ENCODE measurements around the gene SERPINE1.

The SERPINE1 gene

GRCh38 chr7:101170617-101171441, 43.9 kb downstream of the SERPINE1 start:
- ATAC-seq = no peak

GRCh38 chr7:101171442-101171837, 44.5 kb downstream of the SERPINE1 start:
- no peak for ATAC-seq

- no peak for ATAC-seq
Observed at GRCh38 chr7:101172005-101172853, 45.3 kb downstream of the SERPINE1 start.

GRCh38 chr7:101172854-101173751, 46.2 kb downstream of the SERPINE1 start:
- ATAC-seq = no peak

- peak; percentile 53 to 64 for ATAC-seq
Observed at GRCh38 chr7:101173752-101174244, 46.9 kb downstream of the SERPINE1 start.

- no peak for ATAC-seq
Observed at GRCh38 chr7:101174322-101174854, 47.5 kb downstream of the SERPINE1 start.

- no peak for ATAC-seq
Observed at GRCh38 chr7:101175664-101176063, 48.8 kb downstream of the SERPINE1 start.

- ATAC-seq = no peak
Observed at GRCh38 chr7:101177644-101178043, 50.7 kb downstream of the SERPINE1 start.

GRCh38 chr7:101179117-101179516, 52.2 kb downstream of the SERPINE1 start:
- ATAC-seq = no peak

- no peak for ATAC-seq
Observed at GRCh38 chr7:101179713-101180112, 52.8 kb downstream of the SERPINE1 start.

GRCh38 chr7:101180130-101180755, 53.3 kb downstream of the SERPINE1 start, which contains the start of gene NAT16:
Gene NAT16 (minus strand): TSS chr7:101180293. CDS start chr7:101174807, 5,486 bp downstream.
- ATAC-seq = no peak

GRCh38 chr7:101185258-101185839, 58.4 kb downstream of the SERPINE1 start:
- ATAC-seq = no peak

GRCh38 chr7:101186194-101186593, 59.3 kb downstream of the SERPINE1 start:
- ATAC-seq = no peak

- ATAC-seq = no peak
Observed at GRCh38 chr7:101186844-101187428, 60.0 kb downstream of the SERPINE1 start.
